ENCODE measurements around the gene DNAAF2. TPM values are rescaled to one million over a fixed set of nuclear protein-coding genes. Genes with fewer than 3 reads are reported as not detected.

DNAAF2 gene
- total and polyA plus RNA-seq, 2 of the 13 experiments (the other 11 are each of a cell fraction or from before 2014, with no cell fraction given) = 6.1 to 13.6 TPM

GRCh38 chr14:49585803-49586672 is 49.0 kb downstream of the DNAAF2 start, which contains the start of gene RPS29 (continued):
- no peak for TF ChIP-seq AFF4 (CRISPR knock-in tag; IDR thresholded peaks at IDR 0.05)
- no peak for TF ChIP-seq STAG1 (CRISPR knock-in tag; IDR thresholded peaks at IDR 0.05)
- 0 out of 2 replicates have a peak, but pooled peaks have one; percentile 67 for TF ChIP-seq ZNF512 (CRISPR knock-in tag; IDR thresholded peaks at IDR 0.05)
- peak; percentile 96 for TF ChIP-seq MYC (CRISPR knock-in tag; IDR thresholded peaks at IDR 0.05; ENCODE audit: borderline replicate concordance)
- no peak for TF ChIP-seq CCAR2 (optimal IDR thresholded peaks at IDR 0.05; ENCODE audit: low read depth, low read length)
- no peak for TF ChIP-seq SMARCE1 (IDR thresholded peaks at IDR 0.05; ENCODE audit: borderline replicate concordance)
- TF ChIP-seq PAXIP1 (CRISPR knock-in tag; conservative IDR thresholded peaks at IDR 0.05) = peak; percentile 43; the same call in 1 of the 2 replicates
- TF ChIP-seq ETV6 (CRISPR knock-in tag; conservative IDR thresholded peaks at IDR 0.05) = peak; percentile 65
- no peak for TF ChIP-seq CEBPZ (IDR thresholded peaks at IDR 0.05; ENCODE audit: low read length)
- peak; percentile 74 for TF ChIP-seq ASH2L (IDR thresholded peaks at IDR 0.05; ENCODE audit: insufficient read length, low read depth, low read length)
- TF ChIP-seq CBFB (CRISPR knock-in tag; IDR thresholded peaks at IDR 0.05) = peak; percentile 62; the same call in 1 of the 2 replicates
- TF ChIP-seq ZFP36L1 (CRISPR knock-in tag; IDR thresholded peaks at IDR 0.05) = peak; percentile 44; the same call in 1 of the 2 replicates
- no peak for TF ChIP-seq HINFP (CRISPR knock-in tag; IDR thresholded peaks at IDR 0.05; ENCODE audit: low read depth)
